Heart left ventricle (tissue), 16 donors: ENCODE results near the gene RUSF1. TPM values are rescaled to one million over a fixed set of nuclear protein-coding genes. Genes with fewer than 3 reads are reported as not detected.

Experiments
- ATAC-seq, 4 donors: fragments of 200-7000 bp; cut with Tn5 transposase; one replicate each; pipeline ENCODE4 v1.9.1; 2020 to 2022; ENCODE audit warnings: moderate library complexity in 4 of 4, mild to moderate bottlenecking in 3 of 4, moderate number of reproducible peaks in 1 of 4
- DNase-seq, 5 donors: peaks; one replicate each; pipeline ENCODE4 v3.0.0-alpha.2; 2020
- H3K27ac ChIP-seq, 12 donors: fragments of 200-600 bp; sonication (generic) in 4 of 12; one replicate each; pipeline versions ENCODE4 v1.5.0 to v1.8.0; 2016 to 2022; ENCODE audit warnings: mild to moderate bottlenecking in 2 of 12
- H3K27me3 ChIP-seq, 9 donors: fragments of 200-600 bp; sonication (generic) in 2 of 9; one replicate each; pipeline versions ENCODE4 v1.5.1 to v1.8.0; 2016 to 2022; ENCODE audit warnings: mild to moderate bottlenecking in 3 of 9
- H3K36me3 ChIP-seq, 9 donors: fragments of 200-600 bp; sonication (generic) in 2 of 9; one replicate each; pipeline versions ENCODE4 v1.5.0 to v1.8.0; 2018 to 2022; ENCODE audit warnings: mild to moderate bottlenecking in 2 of 9
- H3K4me1 ChIP-seq, 12 donors: fragments of 200-600 bp; sonication (generic) in 4 of 12; one replicate each; pipeline versions ENCODE4 v1.5.0 to v1.8.0; 2016 to 2022; ENCODE audit warnings: mild to moderate bottlenecking in 3 of 12
- H3K4me3 ChIP-seq, 12 donors: fragments of 200-600 bp; sonication (generic) in 4 of 12; one replicate each; pipeline versions ENCODE4 v1.5.0 to v1.8.0; 2017 to 2022; ENCODE audit warnings: mild to moderate bottlenecking in 9 of 12, moderate library complexity in 4 of 12
- H3K9me3 ChIP-seq, 12 donors: fragments of 200-600 bp; sonication (generic) in 4 of 12; one replicate each; pipeline versions ENCODE4 v1.5.0 to v1.8.0; 2016 to 2022; ENCODE audit warnings: mild to moderate bottlenecking in 1 of 12
- POLR2A ChIP-seq, 2 donors: fragments of 450-650 bp; IDR thresholded peaks; one replicate each; pipeline ENCODE4 v1.6.1; 2017; ENCODE audit warnings: antibody characterized with exemption in 2 of 2, mild to moderate bottlenecking in 2 of 2, moderate library complexity in 2 of 2
- WGBS, 4 donors: extraction: QIAGEN DNeasy Blood & Tissue Kit in 2 of 4; methylation state at CpG; one replicate each; pipeline versions ENCODE4 v1.1.5 to v1.1.7; 2013 to 2018; 5-methylcytosine and 5-hydroxymethylcytosine counted together
- intact Hi-C, 10 donors: fragments of 100-400 bp; cut with DNase I; formaldehyde crosslinking; loops; one replicate each; pipeline versions ENCODE4 v1.11.1 to v1.14.2; 2022
- polyA plus RNA-seq, 2 donors: library from polyadenylated mRNA; stranded (reverse); fragments of 200-250 nt; gene quantifications; one replicate each; pipeline ENCODE4 v1.2.3, GENCODE V29; 2013
- total RNA-seq, 9 donors: library from RNA; depleted of rRNA in 2 of 9; stranded (reverse); fragments of >200 nt in 2 of 9; fragmentation: NEBNext Ultra II Directional in 3 of 9; extraction: Animal tissue kit (Norgen Biotek cat#: 25700) in 3 of 9; gene quantifications; one replicate each; pipeline versions ENCODE4 v1.1.0 to v1.2.4, GENCODE V29; 2016 to 2023
- TF ChIP-seq, protein P1 (sequence below), 12 donors: fragments of 200-600 bp; sonication (generic) in 4 of 12; IDR thresholded peaks; one replicate each; pipeline versions ENCODE4 v1.5.0 to v1.8.0; 2018 to 2022; ENCODE audit warnings: antibody characterized with exemption in 12 of 12, mild to moderate bottlenecking in 5 of 12
- donor health status: ischemic (EF 13 %, LVEDD 7.1; RV severe dilation, severe dysfunction).
- donor health status: healthy with polysubstance abuse.
- donor health status: DM: no; HTN: yes; CAD: no.
- donor health status: DM: no; HTN: no; CAD: no.
- donor health status: ischemic (EF 25% LVEDD 6.9; RV normal size, moderate dysfunction).
- donor health status: ischemic (EF 25% LVEDD 5.7; RV mildly dilated, moderate dysfunction).
- donor health status: healthy.
- donor health status: DM: yes; HTN: yes; CAD: no.
- donor health status: ischemic (EF 35%, LVEDD 5.7; RV mildly dilated, moderate dysfunction).
- donor health status: nonischemic (EF 11% LVEDD 7.7; RV severe dilation, severe dysfunction).
- donor health status: DM: yes; HTN: yes; CAD: no.
- donor health status: PGD.
- donor health status: ischemic (EF 29% LVEDD 5.4; RV normal size, mild dysfunction).
- donor health status: nonischemic (EF 23%, LVEDD 6.1; RV moderate dilation, normal function).

RUSF1 gene
- total and polyA plus RNA-seq, 11 donors, result 17.8 to 32.5 (median 22.4) TPM

DNA sequence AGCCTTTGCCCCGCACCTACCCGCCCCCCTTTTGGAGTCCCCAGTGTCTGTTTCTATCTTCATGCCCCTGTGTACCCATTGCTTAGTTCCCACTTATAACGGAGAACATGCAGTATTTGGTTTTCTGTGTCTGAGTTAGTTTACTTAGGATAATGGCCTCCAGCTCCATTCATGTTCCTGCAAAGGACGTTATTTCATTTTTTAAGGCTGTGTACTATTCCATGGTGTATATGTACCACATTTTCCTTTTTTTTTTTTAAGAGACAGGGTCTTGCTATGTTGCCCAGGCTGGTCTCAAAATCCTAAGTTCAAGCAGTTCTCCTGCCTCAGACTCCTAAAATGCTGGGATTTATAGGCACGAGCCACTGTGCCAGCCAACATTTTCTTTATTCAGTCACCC lies 40.3 kb downstream of the RUSF1 start:
- 88 to 98% (median 95%) methylated on average over 5 of the region's 5 CpGs for WGBS, 4 donors
- DNase-seq (no peak), ATAC-seq (no peak)
- Histone ChIP-seq H3K4me3 (no peak overlapping the region), H3K36me3 (peaks cover 0 to 45% (median 35%) of the 10 kb centered on the region in 9 donors), H3K27ac (no peak overlapping the region), H3K9me3 (no peaks in the 10 kb centered on the region), H3K4me1 (peaks cover 0 to 21% (median 9%) of the 10 kb centered on the region in 12 donors), H3K27me3 (peaks cover 0 to 2% (median 0%) of the 10 kb centered on the region in 9 donors)
- TF ChIP-seq, protein P1, sequence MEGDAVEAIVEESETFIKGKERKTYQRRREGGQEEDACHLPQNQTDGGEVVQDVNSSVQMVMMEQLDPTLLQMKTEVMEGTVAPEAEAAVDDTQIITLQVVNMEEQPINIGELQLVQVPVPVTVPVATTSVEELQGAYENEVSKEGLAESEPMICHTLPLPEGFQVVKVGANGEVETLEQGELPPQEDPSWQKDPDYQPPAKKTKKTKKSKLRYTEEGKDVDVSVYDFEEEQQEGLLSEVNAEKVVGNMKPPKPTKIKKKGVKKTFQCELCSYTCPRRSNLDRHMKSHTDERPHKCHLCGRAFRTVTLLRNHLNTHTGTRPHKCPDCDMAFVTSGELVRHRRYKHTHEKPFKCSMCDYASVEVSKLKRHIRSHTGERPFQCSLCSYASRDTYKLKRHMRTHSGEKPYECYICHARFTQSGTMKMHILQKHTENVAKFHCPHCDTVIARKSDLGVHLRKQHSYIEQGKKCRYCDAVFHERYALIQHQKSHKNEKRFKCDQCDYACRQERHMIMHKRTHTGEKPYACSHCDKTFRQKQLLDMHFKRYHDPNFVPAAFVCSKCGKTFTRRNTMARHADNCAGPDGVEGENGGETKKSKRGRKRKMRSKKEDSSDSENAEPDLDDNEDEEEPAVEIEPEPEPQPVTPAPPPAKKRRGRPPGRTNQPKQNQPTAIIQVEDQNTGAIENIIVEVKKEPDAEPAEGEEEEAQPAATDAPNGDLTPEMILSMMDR (IDR thresholded peaks at IDR 0.05), result no peak
- no peak for TF ChIP-seq POLR2A (IDR thresholded peaks at IDR 0.05)
- intact Hi-C loops, result loop anchor here in 1 of 10 donors (10.0 kb wide), 1 partner anchor 247 kb away; a partner anchor contains a TSS

DNA sequence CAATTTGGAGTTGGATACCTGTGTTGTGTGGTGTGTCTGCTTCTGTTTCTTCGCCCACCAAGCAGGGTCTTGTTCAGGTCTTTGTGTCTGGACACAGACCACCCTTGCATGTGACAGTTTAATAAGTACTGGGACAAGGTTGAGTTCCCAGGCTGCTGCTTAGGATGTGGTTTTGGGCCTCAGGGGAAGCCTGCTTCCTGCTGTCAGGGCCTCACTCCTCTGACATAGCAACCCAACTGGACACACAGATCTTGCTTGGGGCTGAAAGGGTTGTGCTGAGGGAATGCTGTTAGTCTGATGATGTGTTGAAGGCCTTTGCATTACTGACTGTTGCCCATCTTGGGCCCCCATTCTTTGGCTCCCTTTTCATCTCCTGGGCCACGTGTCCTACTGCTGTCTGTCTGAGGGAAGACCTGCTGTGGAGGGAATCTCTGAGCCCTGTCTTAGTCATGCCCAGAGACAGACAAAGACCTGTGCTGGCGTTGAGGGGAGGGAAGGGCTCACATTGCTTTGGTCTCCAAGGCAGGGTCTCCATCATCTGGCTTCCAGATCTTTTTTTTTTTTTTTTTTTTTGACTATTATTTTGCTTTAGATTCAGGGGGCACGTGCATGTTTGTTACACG lies 40.9 kb downstream of the RUSF1 start:
- no peak for DNase-seq

DNA sequence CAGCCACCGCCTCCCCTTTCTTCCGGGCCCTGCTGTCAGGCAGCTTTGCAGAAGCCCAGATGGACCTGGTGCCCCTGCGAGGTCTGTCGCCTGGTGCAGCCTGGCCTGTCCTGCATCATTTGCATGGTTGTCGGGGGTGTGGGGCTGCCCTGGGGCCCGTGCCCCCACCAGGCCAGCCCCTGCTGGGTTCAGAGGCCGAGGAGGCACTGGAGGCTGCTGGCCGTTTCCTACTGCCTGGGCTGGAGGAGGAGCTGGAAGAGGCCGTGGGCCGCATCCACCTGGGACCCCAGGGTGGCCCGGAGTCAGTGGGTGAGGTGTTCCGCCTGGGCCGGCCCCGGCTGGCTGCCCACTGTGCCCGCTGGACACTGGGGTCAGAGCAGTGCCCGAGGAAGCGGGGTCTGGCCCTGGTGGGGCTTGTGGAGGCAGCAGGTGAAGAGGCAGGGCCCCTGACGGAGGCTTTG lies 41.8 kb downstream of the RUSF1 start:
- Histone ChIP-seq H3K27me3 (no peaks in the 10 kb centered on the region), H3K9me3 (no peaks in the 10 kb centered on the region), H3K27ac (peak overlapping the region in 4 of 12 donors; percentile 29 to 64 (median 39)), H3K36me3 (peaks cover 0 to 55% (median 47%) of the 10 kb centered on the region in 9 donors), H3K4me3 (no peak overlapping the region), H3K4me1 (peaks cover 0 to 12% (median 5%) of the 10 kb centered on the region in 12 donors)
- no peak for TF ChIP-seq POLR2A (IDR thresholded peaks at IDR 0.05)
- TF ChIP-seq, protein P1 (IDR thresholded peaks at IDR 0.05), result no peak
- DNase-seq (peak in 1 of 5 donors; percentile 26), ATAC-seq (no peak)
- 88 to 96% (median 94%) methylated on average over 17 to 18 of the region's 18 CpGs for WGBS, 4 donors
- intact Hi-C loops, result loop anchor here in 1 of 10 donors (10.0 kb wide), 1 partner anchor 248 kb away; a partner anchor contains a TSS

More for the DNA sequence above, 40.9 kb downstream of the RUSF1 start:
- Histone ChIP-seq H3K27ac (peak overlapping the region in 4 of 12 donors; percentile 29 to 64 (median 39)), H3K9me3 (no peaks in the 10 kb centered on the region), H3K4me3 (no peak overlapping the region), H3K27me3 (no peaks in the 10 kb centered on the region), H3K4me1 (peaks cover 0 to 15% (median 7%) of the 10 kb centered on the region in 12 donors), H3K36me3 (peaks cover 0 to 51% (median 41%) of the 10 kb centered on the region in 9 donors)
- ATAC-seq, result no peak
- 82 to 83% (median 83%) methylated on average over 5 of the region's 5 CpGs for WGBS, 4 donors
- TF ChIP-seq, protein P1 (IDR thresholded peaks at IDR 0.05), result no peak
- no peak for TF ChIP-seq POLR2A (IDR thresholded peaks at IDR 0.05)
- intact Hi-C loops, result loop anchor here in 1 of 10 donors (10.0 kb wide), 1 partner anchor 248 kb away; a partner anchor contains a TSS

DNA sequence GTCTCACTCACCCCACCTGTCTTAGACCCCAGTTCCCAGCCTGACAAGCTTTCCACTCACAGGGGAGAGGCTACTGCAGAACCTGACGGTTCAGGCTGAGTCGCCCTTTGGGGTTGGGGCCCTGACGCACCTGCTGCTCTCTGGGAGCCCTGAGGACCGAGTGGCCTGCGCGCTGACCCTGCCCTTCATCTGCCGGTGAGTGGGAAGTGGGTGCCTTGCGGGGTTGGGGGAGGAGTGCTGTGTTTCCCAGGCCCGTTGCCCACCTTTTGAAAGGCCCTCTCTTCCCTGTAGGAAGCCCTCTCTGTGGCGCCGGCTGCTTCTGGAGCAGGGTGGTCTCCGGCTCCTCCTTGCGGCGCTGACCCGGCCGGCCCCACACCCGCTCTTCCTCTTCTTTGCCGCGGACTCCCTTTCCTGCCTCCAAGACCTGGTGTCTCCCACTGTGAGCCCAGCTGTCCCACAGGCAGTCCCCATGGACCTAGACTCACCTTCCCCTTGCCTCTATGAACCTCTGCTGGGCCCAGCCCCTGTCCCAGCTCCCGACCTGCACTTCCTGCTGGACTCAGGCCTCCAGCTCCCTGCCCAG lies 42.3 kb downstream of the RUSF1 start:
- no peak for ATAC-seq
- Histone ChIP-seq H3K9me3 (no peaks in the 10 kb centered on the region), H3K36me3 (peaks cover 0 to 55% (median 47%) of the 10 kb centered on the region in 9 donors), H3K27me3 (no peaks in the 10 kb centered on the region), H3K27ac (no peak overlapping the region), H3K4me3 (no peak overlapping the region), H3K4me1 (peaks cover 0 to 9% (median under 1%) of the 10 kb centered on the region in 12 donors)
- TF ChIP-seq, protein P1 (IDR thresholded peaks at IDR 0.05), result no peak
- TF ChIP-seq POLR2A (IDR thresholded peaks at IDR 0.05), result no peak
- intact Hi-C loops, result loop anchor here in 1 of 10 donors (10.0 kb wide), 1 partner anchor 249 kb away; a partner anchor contains a TSS
- DNase-seq, result no peak
- WGBS, 4 donors, result 91 to 95% (median 91%) methylated on average over 15 to 20 of the region's 20 CpGs
